AG09309 (cell line): ENCODE measurements around the gene VOPP1.

Experiments used
- DNase-seq: peaks from one replicate; pipeline ENCODE4 v3.0.0-alpha.2; 2010; ENCODE audit warnings: low read depth
- H3K4me3 ChIP-seq: 2 replicates; pipeline ENCODE4 v1.5.1; 2011; ENCODE audit warnings: mild to moderate bottlenecking, low read depth, low read length, moderate library complexity; ENCODE audit not compliant: control insufficient read depth
- CTCF ChIP-seq: IDR thresholded peaks from 2 replicates; pipeline ENCODE4 v1.5.1; 2011; ENCODE audit warnings: mild to moderate bottlenecking, low read depth, low read length, inconsistent platforms; ENCODE audit not compliant: insufficient read depth, control insufficient read depth; ENCODE audit errors: missing control alignments

VOPP1 gene

GRCh38 chr7:55518836-55519235, 53.5 kb downstream of the VOPP1 start:
- no peak for TF ChIP-seq CTCF
- H3K4me3 ChIP-seq: no peak overlapping the region
- no peak for DNase-seq

GRCh38 chr7:55517936-55518689, 54.2 kb downstream of the VOPP1 start:
- no peak for DNase-seq
- no peak for TF ChIP-seq CTCF
- H3K4me3 ChIP-seq: no peak overlapping the region

- TF ChIP-seq CTCF: no peak
- no peak overlapping the region for H3K4me3 ChIP-seq
- no peak for DNase-seq
These were observed 55.1 kb downstream of the VOPP1 start for GRCh38 chr7:55517191-55517633.

GRCh38 chr7:55516409-55516808, 55.9 kb downstream of the VOPP1 start:
- DNase-seq: no peak
- no peak for TF ChIP-seq CTCF
- H3K4me3 ChIP-seq: no peak overlapping the region

GRCh38 chr7:55515569-55516279, 56.6 kb downstream of the VOPP1 start:
- TF ChIP-seq CTCF: no peak
- H3K4me3 ChIP-seq: no peak overlapping the region
- no peak for DNase-seq

GRCh38 chr7:55514546-55515265, 57.6 kb downstream of the VOPP1 start:
- DNase-seq: no peak
- no peak for TF ChIP-seq CTCF
- H3K4me3 ChIP-seq: no peak overlapping the region
